Progenitor cell of endocrine pancreas (in vitro differentiated cells): ENCODE data around the gene CHAD. TPM values are rescaled to one million over a fixed set of nuclear protein-coding genes. Genes with fewer than 3 reads are reported as not detected.

Experiments used
- DNase-seq: peaks from one replicate; pipeline ENCODE4 v3.0.0; 2021; ENCODE audit warnings: low spot score; ENCODE audit not compliant: unreplicated experiment
- H3K27ac Mint-ChIP-seq: 2 replicates; pipeline ENCODE4 v1.8.0; 2021; ENCODE audit warnings: mild to moderate bottlenecking, moderate library complexity, mixed read lengths
- H3K27me3 Mint-ChIP-seq: 2 replicates; pipeline ENCODE4 v1.8.0; 2021; ENCODE audit warnings: mixed read lengths
- H3K36me3 Mint-ChIP-seq: 2 replicates; pipeline ENCODE4 v1.8.0; 2022; ENCODE audit warnings: mixed read lengths; ENCODE audit not compliant: insufficient read depth
- H3K4me1 Mint-ChIP-seq: 2 replicates; pipeline ENCODE4 v1.8.0; 2021; ENCODE audit warnings: low read depth, mixed read lengths
- H3K4me3 Mint-ChIP-seq: 2 replicates; pipeline ENCODE4 v1.8.0; 2021; ENCODE audit warnings: low read depth, mild to moderate bottlenecking, moderate library complexity, mixed read lengths
- H3K9me3 Mint-ChIP-seq: 2 replicates; pipeline ENCODE4 v1.8.0; 2021; ENCODE audit warnings: low read depth, mixed read lengths
- total RNA-seq: library from RNA; stranded (reverse); gene quantifications from 2 replicates; pipeline ENCODE4 v1.2.1, GENCODE V29; 2021
- TF ChIP-seq, protein P1 (sequence below): fragments of 200-600 bp; sonication (generic); IDR thresholded peaks from one replicate; pipeline ENCODE4 v1.5.0; 2021; ENCODE audit warnings: antibody characterized with exemption, mild to moderate bottlenecking; ENCODE audit not compliant: unreplicated experiment

CHAD gene
- total RNA-seq, 1 donor from 2014 or later = not detected

DNA sequence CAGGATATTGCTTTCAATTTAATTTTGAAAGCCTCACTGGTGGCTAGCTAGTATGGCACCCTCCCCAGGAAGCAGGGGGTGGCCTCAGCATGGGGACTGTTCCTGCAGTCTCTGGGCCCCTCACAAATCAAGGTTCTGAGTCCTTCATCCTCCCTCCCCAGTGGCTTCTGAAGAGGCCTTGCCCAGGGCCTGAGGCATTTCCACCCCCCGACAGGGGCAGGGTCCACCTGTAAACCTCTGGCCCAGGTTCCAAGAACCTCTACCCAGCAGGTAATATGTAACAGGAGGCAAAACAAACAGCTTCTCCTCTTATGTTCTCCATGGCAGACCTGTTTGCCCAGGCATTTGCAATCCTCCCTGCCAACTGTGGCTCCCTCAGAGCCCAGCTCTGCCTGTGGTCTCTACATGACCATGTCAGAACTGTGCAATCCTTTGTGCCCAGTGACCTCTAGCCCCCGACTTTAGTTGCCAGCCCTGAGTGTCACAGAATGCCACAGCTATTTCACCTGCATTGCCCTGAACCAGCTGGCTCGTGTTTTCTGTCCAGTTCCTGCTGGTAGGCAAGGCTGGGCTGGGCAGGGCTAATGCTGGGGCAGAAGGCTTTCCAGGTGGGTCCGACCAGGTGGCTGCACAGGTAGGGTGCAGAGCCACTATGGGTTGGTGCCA lies 28.4 kb downstream of the CHAD start:
- no peaks in the 10 kb centered on the region for H3K9me3 Mint-ChIP-seq
- H3K36me3 Mint-ChIP-seq = peaks cover 2% of the 10 kb centered on the region
- H3K27me3 Mint-ChIP-seq = no peaks in the 10 kb centered on the region
- no peak overlapping the region for H3K4me3 Mint-ChIP-seq
- H3K27ac Mint-ChIP-seq = peak overlapping the region; percentile 34
- TF ChIP-seq, protein P1, sequence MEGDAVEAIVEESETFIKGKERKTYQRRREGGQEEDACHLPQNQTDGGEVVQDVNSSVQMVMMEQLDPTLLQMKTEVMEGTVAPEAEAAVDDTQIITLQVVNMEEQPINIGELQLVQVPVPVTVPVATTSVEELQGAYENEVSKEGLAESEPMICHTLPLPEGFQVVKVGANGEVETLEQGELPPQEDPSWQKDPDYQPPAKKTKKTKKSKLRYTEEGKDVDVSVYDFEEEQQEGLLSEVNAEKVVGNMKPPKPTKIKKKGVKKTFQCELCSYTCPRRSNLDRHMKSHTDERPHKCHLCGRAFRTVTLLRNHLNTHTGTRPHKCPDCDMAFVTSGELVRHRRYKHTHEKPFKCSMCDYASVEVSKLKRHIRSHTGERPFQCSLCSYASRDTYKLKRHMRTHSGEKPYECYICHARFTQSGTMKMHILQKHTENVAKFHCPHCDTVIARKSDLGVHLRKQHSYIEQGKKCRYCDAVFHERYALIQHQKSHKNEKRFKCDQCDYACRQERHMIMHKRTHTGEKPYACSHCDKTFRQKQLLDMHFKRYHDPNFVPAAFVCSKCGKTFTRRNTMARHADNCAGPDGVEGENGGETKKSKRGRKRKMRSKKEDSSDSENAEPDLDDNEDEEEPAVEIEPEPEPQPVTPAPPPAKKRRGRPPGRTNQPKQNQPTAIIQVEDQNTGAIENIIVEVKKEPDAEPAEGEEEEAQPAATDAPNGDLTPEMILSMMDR = no peak
- no peak for DNase-seq
- peaks cover 18% of the 10 kb centered on the region for H3K4me1 Mint-ChIP-seq

GRCh38 chr17:50439008-50439407 lies 29.7 kb downstream of the CHAD start:
- H3K4me3 Mint-ChIP-seq = no peak overlapping the region
- peaks cover 3% of the 10 kb centered on the region for H3K36me3 Mint-ChIP-seq
- H3K27ac Mint-ChIP-seq = no peak overlapping the region
- H3K4me1 Mint-ChIP-seq = peaks cover 18% of the 10 kb centered on the region
- DNase-seq = no peak
- H3K9me3 Mint-ChIP-seq = no peaks in the 10 kb centered on the region
- no peaks in the 10 kb centered on the region for H3K27me3 Mint-ChIP-seq
- TF ChIP-seq, protein P1 = no peak

DNA sequence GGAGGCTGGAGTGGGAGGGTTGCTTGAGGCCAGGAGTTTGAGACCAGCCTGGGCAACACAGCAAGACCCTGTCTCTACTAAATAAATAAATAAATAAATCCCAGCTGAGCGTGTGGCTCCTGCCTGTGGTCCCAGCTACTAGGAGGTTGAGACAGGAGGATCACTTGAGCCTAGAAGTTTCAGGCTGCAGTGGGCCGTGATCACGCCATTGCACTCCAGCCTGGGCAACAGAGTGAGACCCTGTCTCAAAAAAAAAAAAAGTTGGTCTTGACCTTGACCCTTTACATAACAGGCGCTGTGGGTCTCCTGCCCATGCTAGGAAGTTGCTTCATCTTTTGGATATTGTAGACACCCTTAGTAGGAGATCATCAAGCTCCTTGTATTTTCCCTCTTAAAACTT lies 31.3 kb downstream of the CHAD start:
- H3K36me3 Mint-ChIP-seq = peaks cover 3% of the 10 kb centered on the region
- H3K27me3 Mint-ChIP-seq = no peaks in the 10 kb centered on the region
- DNase-seq = no peak
- H3K27ac Mint-ChIP-seq = no peak overlapping the region
- no peak overlapping the region for H3K4me3 Mint-ChIP-seq
- peaks cover 8% of the 10 kb centered on the region for H3K4me1 Mint-ChIP-seq
- no peaks in the 10 kb centered on the region for H3K9me3 Mint-ChIP-seq
- TF ChIP-seq, protein P1 = no peak

- TF ChIP-seq, protein P1 = no peak
- Mint-ChIP-seq H3K36me3 (peaks cover 3% of the 10 kb centered on the region), H3K27me3 (no peaks in the 10 kb centered on the region), H3K27ac (no peak overlapping the region), H3K9me3 (no peaks in the 10 kb centered on the region), H3K4me3 (no peak overlapping the region), H3K4me1 (peaks cover 33% of the 10 kb centered on the region)
- no peak for DNase-seq
Measured at GRCh38 chr17:50432125-50432762, 36.4 kb downstream of the CHAD start.

DNA sequence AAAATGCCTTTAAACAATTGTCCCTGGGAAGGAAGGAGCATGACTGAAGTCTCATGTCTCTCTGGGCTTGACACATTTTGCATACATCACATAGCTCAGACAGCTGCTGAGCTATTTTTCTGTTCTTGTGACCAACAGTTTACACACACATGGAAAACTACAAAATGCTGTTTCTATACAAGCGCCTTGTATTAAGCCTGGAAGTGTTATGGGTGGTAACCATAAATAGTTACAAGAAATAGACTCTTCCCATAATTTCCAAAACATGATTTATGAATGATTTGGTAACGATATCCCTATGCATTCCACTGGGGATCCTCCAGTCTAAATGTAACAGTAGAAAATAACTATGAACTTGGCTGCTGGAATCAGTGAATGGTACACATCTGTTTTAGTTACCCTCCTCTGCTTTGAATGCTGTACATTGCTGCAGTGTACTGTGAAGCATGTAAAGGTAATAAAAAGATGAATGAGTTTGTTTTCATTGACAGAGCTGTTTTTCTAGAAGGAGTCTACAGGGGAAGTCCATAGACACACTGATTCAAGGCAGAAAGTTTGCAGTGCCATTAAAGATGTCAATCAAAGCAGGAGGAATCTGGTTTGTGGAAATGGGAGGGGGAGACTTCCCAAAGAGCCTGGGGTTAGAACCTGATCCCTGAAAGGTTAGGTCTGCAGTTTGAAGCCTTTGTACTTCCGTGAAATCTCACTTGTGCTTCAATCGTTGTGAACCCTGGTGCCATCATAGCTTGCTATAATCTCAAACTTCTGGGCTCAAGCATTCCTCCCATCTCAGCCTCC lies 37.7 kb downstream of the CHAD start:
- Mint-ChIP-seq H3K27me3 (no peaks in the 10 kb centered on the region), H3K9me3 (no peaks in the 10 kb centered on the region), H3K4me1 (peaks cover 39% of the 10 kb centered on the region), H3K4me3 (no peak overlapping the region), H3K36me3 (peaks cover 1% of the 10 kb centered on the region), H3K27ac (peak overlapping the region; percentile 54)
- no peak for DNase-seq
- TF ChIP-seq, protein P1 = no peak
